ENCODE measurements around the gene CCL8.

The CCL8 gene

GRCh38 chr17:34367486-34368195 is 48.4 kb downstream of the CCL8 start:
- no peak for DNase-seq (ENCODE audit: low spot score)

- no peak for DNase-seq (ENCODE audit: low spot score)
These were observed 49.1 kb downstream of the CCL8 start for GRCh38 chr17:34368196-34368945.

- DNase-seq (ENCODE audit: low spot score) = no peak
These were observed 49.8 kb downstream of the CCL8 start for GRCh38 chr17:34368946-34369500.

GRCh38 chr17:34369571-34369970 is 50.3 kb downstream of the CCL8 start:
- DNase-seq (ENCODE audit: low spot score) = no peak

GRCh38 chr17:34370376-34370996 is 51.3 kb downstream of the CCL8 start:
- no peak for DNase-seq (ENCODE audit: low spot score)

GRCh38 chr17:34370997-34371395 is 51.8 kb downstream of the CCL8 start:
- DNase-seq (ENCODE audit: low spot score) = no peak

Data from cerebellar cortex (tissue), 1 donor.